HG03439 (cell line): ENCODE measurements around the gene CTU2.

Experiments used
- ATAC-seq: cut with Tn5 transposase; IDR thresholded peaks from one replicate; pipeline ENCODE4 v1.9.1; 2021; ENCODE audit warnings: mild to moderate bottlenecking, moderate library complexity; ENCODE audit not compliant: unreplicated experiment

Gene CTU2

DNA sequence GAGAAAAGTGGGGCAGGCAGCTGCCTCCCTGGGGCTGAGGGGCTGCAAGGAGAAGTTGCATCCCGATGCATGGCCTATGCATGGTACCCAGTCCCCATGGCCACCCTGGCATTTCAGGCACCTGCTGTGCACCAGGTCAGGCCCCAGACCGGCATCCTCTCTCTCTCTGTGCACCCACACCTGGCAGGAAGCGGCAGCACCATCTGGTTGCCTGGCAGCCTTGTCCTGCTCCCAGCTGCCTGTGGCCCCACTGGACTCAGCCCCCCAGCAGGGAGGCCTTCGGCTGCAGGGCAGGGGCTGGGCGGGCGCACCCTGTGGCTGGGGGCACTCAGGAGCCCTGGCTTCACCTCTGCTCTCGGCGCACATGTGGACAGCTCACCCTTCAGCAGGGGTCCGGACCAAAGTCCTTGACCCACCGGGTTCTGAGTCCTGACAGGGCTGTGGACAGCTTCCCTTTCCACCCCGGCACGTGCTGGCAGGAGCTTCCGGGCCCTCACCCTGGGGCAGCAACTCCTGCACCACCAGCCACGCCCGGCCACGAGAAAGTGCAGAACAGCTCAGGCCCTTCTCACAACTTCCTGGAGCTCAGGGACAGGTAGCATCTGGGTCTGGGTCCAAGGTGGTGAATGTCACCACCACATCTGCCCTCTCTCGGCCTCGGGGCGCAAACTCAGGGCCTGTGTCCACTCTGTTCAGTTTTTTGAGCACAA, 36.7 kb downstream of the CTU2 start:
- ATAC-seq: no peak

DNA sequence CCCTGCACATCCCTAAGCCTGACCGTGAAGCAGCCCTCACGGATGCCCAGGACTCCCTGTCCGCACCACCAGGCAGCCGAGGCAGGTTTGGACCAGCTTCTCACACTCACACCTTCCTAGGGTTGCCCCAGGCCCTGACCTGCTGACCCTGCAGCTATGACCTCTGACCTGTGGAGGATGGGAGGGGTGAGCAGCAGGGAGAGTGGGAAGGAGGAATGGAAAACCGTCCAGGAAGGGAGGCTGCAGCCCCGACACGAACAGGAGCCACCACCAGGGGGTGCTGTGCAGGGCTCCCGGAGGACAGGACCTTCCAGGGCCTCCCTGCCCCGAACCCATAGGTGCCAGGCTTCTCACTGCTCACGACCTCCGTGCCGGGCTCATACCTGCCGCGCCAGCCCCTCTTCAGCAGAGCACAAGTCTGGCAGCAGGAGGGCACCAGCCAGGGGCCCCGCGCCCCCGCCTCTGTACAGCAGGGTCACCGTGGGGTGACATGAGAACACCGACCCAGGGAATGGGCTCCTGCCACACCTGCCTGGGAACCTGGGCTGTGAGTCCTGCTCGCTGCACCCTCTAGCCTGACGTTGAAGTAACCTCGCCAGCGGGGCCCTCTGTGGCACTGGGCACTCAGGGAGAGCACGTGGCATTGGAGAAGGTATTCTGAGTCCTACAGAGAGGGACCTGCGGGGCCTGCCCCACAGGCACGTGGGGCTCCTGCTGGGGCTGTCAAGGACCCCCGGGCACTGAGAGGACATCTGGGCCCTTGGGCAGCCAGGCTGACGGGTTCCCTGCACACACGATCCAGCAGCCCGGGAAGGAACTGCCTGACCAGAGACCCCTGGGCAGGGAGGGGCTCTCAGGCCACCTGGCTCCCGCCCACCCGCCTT, 37.6 kb downstream of the CTU2 start:
- ATAC-seq: no peak

DNA sequence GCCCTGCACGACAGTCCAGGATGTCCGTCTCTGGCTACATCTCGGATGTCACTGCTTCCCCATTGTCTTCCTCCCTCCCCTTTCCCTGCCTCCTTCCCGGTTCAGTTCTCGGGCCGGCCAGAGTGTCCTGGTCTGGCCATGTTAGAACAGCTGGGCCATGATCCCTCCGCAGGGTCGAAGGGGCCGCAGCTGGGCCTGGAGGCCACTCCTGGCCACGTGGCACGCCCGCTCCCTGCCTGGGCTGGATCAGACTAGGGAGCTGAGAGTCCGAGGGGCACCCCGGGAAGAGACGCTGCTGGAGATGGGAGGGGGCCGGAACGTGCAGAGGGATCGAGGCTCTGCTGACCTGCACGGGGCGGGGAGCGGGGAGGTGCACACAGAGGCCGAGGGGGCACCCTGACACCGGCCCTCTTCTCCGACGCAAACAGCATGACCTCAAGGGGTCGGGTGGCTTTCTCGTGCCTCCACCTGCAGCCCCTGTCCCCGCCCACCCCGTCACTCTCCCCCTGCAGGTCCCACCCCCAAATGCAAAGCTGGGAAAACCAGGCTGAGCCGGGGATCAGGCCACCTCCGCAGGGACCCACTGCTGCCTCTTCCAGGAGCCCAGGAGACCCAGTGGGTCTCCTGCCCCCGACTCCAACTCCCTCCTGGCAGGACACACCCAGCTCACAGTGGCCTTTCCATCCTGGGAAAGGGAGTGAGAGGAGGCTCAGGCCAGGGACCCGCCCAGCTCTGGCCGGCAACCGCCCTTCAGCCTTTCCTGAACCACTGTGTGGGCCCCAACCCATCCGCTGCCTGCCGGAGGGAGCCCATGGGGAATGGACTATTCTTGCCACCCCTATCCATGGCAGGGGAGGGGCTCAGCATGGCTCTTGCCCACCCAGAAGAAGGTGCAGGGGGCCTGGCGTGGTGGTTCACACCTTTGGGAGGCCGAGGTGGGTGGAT, 38.5 kb downstream of the CTU2 start:
- ATAC-seq: no peak

DNA sequence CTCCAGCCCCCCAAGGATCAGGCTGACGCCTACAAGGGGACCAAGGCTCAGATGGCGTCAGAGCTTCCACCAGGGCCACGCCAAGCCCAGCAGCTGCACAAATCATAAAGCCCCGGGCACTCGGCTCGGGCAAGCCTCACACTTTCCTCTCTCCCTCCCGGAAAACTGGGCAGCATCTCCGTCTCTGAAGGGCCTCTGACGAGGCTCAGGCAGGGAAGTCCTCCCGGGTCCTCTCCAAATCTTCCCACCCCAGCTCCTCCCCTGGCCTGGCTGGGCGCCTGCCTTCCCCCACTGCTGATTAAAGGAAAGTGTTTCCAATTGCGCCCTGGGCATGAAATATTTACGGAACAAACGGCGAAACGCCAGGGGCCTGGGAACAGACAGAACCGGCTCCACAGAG, 40.2 kb downstream of the CTU2 start:
- no peak for ATAC-seq

DNA sequence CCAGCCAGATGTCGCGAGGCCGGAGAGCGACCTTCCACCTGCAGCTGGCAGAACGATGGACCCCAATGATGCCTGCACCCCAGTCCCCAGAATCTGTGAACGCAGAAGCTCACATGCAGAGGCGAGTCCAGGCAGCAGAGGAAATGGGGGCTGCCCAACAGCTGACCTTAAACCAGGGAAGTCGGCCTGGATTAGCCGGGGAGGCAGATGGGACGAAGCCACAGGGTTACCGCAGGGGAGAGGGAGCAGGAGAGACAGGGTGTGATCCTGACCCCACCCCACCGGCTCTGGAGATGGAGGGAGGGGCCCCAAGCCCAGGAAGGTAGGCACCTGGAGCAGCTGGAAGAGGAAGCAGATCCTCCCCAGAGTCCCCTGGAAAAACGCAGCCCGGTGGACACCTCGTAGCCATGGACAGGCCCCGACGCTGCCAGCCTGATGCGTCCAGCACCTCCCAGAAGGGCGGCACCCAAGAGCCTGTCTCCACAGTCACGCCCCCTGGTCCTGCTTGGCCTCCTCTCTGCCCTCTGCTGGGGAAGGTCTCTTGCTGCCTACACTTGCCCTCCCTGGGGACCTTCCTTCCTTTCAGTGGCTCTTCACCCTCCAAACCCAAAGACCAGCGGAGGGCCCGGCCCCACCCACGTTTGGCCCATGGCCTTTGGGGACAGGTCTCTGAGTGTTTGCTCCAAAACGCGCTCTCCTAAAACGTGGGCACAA, 41.4 kb downstream of the CTU2 start:
- no peak for ATAC-seq

DNA sequence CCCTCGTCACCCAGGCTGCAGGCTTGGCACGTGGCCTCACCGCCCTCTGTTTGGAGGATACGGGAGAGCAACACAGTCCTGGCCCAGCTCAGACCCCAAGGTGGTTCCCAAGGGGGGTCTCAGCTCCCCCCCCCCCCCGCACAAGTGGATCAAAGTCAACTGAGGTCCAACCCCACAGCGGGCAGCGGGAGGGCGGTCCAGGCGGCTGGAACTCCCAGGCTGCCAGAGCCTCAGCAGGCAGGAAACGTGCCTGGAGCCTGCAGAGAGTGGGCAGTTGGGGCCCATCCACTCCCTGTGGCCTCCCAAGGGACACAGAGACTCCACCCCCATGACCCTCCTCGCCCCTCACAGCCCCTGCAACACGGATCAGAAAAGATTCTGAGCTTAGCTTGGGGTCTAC, 42.1 kb downstream of the CTU2 start:
- no peak for ATAC-seq

DNA sequence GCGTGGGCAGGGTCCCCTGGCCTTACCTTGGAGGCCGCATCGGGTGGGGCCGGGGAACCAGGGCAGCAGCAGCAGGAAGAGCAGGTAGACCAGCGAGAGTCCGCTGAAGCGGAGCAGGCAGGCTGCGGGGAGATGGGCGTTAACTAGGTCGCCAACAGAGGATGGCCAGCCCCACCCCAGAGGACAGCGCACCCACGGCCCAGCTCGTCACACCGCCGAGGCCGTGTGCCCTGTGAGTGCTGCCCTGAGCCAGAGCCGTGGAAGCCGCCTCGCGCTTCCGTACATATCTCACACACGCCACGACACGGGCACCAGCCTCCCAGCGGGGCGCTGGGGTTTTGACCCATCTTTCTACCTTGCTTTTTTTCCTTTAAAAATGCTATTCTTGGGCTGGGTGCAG, 43.1 kb downstream of the CTU2 start:
- ATAC-seq: no peak

DNA sequence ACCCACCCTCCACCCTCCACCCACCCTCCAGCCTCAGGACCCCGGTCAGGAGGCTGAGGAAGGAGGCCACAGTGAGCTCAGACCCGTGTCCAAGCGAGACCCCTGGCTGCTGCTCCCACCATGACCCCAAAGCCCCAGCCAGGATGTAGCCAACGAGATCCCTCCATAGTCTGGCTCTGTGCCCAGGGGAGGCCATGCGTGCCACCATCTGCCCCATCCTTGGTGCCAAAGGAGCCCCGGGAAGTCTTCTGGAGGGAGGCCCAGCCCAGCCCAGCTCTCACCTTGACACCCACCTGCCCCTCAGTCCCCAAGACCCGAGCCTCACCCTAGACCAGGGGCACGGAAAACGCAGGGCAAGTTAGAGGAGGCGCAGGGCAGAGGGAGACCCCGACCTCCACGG, 44.6 kb downstream of the CTU2 start:
- no peak for ATAC-seq

DNA sequence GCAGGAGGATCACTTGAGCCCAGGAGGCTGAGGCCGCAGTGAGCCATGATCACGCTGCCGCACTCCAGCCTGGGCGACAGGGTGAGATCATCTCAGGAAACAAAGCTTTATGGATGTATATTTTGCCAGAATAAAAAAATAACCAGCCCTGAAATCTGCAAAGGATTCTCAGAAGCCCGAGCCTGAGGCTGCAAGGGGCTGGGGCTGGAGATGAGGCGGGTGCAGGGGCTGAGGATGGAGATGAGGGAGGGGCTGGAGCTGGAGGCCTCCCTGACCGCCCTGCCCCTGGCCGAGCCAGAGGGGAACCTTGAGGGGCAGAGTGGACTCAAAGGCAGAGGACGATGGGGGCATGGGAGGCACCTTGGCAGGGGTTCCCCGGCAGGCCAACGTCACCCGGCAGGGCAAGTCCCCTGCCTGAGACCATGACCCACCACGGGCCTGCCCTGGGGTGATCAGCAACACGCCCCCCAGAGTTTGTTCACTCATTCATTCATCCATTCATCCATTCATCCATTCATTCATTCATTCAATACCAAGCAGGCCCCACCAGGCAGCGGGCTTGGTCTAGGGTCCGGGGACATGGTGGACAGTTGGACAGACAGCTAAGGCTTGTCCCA, 46.2 kb downstream of the CTU2 start:
- ATAC-seq: no peak

DNA sequence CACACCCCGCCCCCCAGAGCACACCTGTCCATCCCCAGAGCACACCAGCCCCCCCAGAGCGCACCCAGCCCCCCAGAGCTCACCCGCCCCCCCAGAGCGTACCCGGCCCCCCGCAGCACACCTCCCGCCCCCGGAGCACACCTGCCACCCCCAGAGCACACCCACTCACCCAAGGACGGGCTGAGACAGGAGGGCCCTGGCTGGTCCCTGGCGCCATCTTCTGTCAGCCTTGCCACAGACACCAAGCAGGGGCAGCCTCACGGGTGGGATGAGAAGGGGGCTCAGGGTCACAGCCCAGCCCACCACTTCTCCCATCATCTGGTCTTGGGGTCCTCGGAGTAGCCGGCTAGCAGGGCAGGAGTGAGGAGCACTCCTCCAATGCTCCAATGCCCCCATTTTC, 46.9 kb downstream of the CTU2 start:
- ATAC-seq: no peak

DNA sequence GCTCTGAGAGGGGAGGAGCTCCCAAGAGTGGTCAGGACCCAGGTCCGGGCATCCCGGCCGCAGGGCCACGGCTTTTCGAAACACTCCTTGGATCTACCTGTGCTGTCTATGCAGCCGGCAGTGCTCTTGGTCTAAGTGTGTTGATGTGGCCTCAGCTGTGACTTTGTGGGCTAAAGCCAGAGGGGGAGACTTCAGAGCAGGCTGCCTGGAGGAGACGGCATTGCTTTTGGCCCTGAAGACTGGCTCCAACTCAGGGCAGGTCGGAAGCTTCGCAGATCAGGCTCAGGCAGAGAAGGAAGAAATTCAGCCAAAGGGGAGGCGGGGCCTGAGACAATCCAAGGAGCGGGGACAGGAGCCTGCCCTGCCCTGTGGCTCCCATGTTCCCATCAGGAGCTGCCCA, 47.3 kb downstream of the CTU2 start:
- no peak for ATAC-seq

DNA sequence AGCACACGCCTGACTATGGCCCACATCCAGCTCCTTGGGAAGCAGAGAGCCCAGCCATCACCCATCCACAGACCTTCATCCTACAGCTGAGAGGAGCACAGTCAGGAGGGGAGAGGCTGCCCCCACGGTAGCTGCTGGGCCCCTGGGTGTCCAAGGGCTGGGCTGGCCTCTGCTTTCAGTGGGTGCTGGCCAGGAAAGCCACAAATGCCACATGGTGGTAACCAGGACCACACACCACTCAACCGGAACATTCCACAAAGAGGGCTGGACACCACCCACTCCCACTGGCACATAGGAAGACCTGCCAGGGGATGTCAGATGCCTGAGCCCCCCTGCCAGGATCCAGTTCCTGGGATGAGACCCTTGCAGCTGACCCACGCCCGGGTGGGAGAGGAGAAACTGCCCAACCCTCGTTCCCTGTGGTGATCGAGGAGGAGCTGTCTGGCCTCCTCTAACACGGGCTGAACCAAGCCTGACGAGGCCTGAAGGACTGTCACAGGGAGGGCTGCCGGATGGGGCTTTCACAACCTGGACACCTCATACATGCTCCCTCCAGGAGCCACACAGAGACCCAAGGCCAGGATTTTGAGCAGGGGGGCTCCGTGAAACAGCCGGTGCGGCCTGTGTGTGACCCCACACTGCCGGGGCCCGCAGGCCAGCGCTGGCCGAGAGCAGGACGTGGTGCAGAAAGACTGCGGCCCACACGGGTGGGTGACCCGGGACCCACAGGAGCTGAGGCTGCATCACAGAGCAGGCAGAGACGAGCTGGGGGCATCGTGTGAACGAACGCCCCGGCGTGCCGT, 48.0 kb downstream of the CTU2 start:
- no peak for ATAC-seq

DNA sequence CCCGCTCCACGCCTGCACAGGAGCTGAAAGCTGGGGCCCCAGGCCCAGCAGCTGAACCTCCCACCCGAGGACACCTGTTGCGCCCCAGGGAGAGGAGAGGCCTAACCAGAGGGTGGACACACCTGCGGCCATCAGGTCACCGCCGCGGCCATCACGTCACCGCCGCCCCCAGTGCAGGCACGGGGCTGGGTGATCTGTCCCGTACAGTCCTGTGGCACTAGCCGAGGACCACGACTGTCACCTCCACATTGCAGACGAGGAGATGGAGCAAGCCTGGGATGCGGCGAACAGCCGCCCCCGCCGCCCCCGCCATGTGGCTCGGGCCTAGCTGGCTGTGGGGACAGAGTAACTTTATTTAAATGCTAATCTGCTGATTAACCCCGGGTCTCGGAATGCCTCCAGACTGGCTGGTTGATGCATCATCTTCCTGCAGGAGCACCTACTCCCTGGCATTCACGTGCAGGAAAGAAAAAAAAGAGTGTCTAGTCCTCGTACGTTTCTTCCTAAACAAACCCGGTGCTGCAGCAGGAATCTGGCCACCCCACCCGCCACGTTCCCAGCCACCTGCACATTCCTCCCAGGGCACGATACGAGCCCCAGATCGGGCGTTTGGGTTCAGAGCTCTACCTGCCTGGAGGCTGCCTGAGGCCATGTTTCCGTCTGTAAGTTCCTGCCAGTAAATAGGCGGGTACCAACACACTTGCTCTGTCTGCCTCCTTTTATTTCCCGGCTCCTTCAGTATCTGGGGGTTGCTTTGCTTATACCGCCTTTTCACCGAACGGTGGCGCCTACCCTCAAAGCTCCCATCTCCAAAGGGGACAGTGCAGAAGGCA, 48.8 kb downstream of the CTU2 start:
- ATAC-seq: no peak

DNA sequence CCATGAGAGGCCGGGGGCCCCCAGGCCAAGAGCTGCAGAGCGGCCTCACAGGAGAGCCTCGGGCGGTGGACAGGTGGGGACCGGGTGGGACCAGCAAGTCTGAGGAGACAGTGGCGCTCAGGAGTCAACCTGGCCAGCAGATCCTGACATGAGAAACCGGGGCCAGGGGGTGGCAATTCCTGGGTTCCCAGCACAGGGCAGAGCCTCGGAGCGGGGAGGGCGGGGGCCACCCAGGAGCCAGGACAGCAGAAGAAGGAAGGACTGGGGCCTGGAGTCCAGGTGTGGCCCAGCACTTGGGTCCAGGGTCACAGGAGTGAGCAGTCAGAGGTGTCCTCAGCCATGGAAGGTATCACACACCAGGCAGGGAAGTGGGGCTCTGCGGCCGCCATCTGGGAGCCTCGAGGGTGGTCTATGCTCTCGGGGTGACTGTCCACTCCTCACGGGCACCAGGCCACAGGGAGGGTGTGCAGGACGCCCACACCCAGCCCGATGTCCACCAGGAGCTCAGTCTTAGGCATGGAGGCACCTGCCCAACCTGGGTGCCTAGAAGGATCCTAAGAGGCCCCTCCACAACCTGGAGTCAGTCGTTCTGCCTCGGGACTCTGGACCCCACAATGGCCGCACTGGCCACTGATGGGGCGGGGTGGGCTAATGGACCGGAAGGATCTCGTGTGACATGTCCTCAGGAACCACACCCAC, 49.6 kb downstream of the CTU2 start:
- ATAC-seq: no peak

DNA sequence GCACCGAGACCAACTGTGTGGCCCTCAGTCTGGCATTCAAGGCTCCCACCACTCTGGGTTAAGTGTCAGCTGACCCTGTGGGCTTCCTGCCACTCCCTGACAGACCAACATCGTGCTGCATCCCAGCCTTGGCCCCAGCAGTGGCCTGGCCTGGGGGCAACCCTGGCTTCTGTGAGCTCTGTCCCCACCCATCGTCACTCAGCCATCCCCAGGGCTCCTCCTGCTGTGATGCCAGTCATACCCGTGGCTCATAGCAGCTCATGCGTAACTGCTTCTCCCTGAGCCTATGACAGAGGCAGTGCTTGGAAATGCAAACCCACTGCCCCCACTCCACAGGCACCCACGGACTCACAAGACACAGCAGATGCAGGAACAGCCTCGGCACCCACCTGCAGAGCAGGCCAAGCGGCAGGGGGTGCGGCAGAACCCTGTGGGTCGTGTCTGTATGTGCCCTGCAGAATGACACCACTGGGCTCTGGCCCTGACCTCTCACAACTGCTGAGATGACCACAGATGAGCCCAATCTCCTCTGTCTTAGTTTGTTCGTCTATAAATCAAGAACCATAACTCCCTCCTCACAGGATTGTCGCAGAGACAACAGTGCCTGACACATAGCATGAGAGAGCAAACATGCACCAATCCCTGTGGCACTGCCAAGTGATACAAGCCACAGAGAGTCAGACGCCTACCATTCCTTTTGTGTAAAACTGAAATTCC, 52.1 kb downstream of the CTU2 start:
- ATAC-seq: no peak

DNA sequence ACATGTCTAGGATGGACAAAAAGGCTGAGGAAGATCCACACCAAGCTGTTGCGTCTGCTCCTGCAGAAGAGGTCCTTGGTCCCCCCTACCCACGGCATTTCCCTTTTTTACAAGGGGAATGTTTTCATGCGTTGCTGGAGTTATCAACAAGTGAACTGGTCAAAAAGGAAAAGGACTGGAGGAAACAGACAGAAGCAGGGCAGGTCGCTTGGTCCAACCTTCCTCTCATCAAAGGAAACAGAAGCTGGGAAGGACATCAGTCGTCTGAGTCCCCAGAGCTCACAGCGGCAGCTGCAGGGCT, 52.6 kb downstream of the CTU2 start:
- ATAC-seq: no peak

DNA sequence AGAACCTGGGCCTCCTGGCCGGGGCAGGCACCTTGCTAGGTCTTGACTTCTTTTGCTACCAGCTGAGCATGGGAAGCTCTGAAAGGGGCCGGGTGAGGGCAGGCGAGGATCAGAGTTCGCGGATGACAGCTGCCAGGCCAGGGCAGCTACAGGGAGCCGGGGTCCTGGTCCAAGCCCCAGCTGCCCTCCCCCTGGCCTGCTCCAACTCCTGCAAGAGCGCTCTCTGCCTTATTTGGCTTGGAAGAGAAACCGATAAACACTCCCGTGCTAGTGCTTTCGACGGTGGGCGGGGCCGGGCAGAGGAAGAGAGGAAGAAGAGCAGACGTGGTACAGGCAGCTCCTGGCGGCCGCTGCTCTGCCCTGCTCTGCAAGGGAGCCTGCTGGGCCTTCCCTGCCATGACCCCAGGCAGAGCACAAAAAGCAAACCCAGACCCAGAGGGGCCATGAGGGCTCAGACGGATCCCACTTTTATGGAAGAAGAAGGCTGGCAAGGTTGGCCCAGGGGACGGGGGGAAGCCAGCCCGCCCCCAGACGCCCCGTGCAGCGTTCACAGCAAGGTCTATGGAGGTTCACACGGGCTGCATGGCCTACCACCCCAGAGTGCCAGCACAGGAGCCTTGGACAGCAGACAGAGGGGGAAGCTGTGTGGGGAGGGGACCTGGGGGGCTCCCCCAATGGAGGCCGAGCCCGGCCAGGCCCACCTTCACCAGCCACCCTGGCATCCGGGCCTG, 53.1 kb downstream of the CTU2 start:
- ATAC-seq: no peak
